Measurements from ENCODE around the gene SFTA2. TPM values are rescaled to one million over a fixed set of nuclear protein-coding genes. Genes with fewer than 3 reads are reported as not detected.
A peak's percentile ranks its signal among the peaks of the same experiment; 100 is the strongest.

The SFTA2 gene
- not detected in 3 replicates for total RNA-seq

- H3K27me3 Mint-ChIP-seq (ENCODE audit: low read depth) = no peaks in the 10 kb centered on the region
- H3K36me3 Mint-ChIP-seq = peaks cover 21% of the 10 kb centered on the region
- H3K4me1 Mint-ChIP-seq = peaks cover 26% of the 10 kb centered on the region
- peaks cover 12% of the 10 kb centered on the region for H3K9me3 Mint-ChIP-seq
- DNase-seq (ENCODE audit: low spot score in 2 of 2, unreplicated experiment in 2 of 2) = no peak
- H3K27ac Mint-ChIP-seq = peak within 1 kb of the TSS; percentile 54
- H3K4me3 Mint-ChIP-seq = no peak within 1 kb of the TSS
- TF ChIP-seq, protein P1, sequence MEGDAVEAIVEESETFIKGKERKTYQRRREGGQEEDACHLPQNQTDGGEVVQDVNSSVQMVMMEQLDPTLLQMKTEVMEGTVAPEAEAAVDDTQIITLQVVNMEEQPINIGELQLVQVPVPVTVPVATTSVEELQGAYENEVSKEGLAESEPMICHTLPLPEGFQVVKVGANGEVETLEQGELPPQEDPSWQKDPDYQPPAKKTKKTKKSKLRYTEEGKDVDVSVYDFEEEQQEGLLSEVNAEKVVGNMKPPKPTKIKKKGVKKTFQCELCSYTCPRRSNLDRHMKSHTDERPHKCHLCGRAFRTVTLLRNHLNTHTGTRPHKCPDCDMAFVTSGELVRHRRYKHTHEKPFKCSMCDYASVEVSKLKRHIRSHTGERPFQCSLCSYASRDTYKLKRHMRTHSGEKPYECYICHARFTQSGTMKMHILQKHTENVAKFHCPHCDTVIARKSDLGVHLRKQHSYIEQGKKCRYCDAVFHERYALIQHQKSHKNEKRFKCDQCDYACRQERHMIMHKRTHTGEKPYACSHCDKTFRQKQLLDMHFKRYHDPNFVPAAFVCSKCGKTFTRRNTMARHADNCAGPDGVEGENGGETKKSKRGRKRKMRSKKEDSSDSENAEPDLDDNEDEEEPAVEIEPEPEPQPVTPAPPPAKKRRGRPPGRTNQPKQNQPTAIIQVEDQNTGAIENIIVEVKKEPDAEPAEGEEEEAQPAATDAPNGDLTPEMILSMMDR (IDR thresholded peaks at IDR 0.05; ENCODE audit: unreplicated experiment) = no peak
Measured at GRCh38 chr6:30931969-30932645, at the start of gene SFTA2. Gene SFTA2, minus strand, starts transcription at chr6:30932170. Its CDS starts 74 bp downstream, at chr6:30932096.

DNA sequence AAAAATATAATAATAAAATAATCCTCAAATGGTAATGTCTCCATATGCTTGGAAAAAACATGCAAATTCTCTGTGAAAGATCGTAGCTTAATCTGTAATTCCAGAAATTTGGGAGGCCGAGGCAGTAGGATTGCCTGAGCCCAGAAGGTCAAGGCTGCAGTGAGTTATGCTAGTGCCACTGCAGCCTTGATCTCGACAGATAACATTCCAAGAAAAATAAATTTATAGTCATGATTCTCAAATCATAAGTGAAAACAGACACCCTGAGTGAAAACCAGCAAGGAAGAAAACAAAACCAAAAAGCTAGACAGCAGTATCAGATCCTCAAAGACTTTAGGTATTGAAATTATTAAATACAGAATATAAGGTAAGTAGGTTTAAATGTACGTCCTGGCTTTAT, 47.7 kb upstream of the SFTA2 start:
- DNase-seq (ENCODE audit: low spot score in 2 of 2, unreplicated experiment in 2 of 2) = no peak
- TF ChIP-seq, protein P1 (IDR thresholded peaks at IDR 0.05; ENCODE audit: unreplicated experiment) = no peak
- H3K4me1 Mint-ChIP-seq = peaks cover 24% of the 10 kb centered on the region
- H3K27me3 Mint-ChIP-seq (ENCODE audit: low read depth) = no peaks in the 10 kb centered on the region
- H3K4me3 Mint-ChIP-seq = no peak overlapping the region
- no peaks in the 10 kb centered on the region for H3K9me3 Mint-ChIP-seq
- no peak overlapping the region for H3K27ac Mint-ChIP-seq
- H3K36me3 Mint-ChIP-seq = no peaks in the 10 kb centered on the region

GRCh38 chr6:30979141-30979540, 47.2 kb upstream of the SFTA2 start:
- no peak overlapping the region for H3K27ac Mint-ChIP-seq
- H3K36me3 Mint-ChIP-seq = no peaks in the 10 kb centered on the region
- no peaks in the 10 kb centered on the region for H3K27me3 Mint-ChIP-seq (ENCODE audit: low read depth)
- no peaks in the 10 kb centered on the region for H3K9me3 Mint-ChIP-seq
- TF ChIP-seq, protein P1 (IDR thresholded peaks at IDR 0.05; ENCODE audit: unreplicated experiment) = no peak
- DNase-seq (ENCODE audit: low spot score in 2 of 2, unreplicated experiment in 2 of 2) = no peak
- H3K4me1 Mint-ChIP-seq = peaks cover 24% of the 10 kb centered on the region
- H3K4me3 Mint-ChIP-seq = no peak overlapping the region

GRCh38 chr6:30974490-30975252, 42.7 kb upstream of the SFTA2 start:
- no peak overlapping the region for H3K4me3 Mint-ChIP-seq
- H3K27me3 Mint-ChIP-seq (ENCODE audit: low read depth) = peaks cover 17% of the 10 kb centered on the region
- H3K9me3 Mint-ChIP-seq = no peaks in the 10 kb centered on the region
- peaks cover 13% of the 10 kb centered on the region for H3K4me1 Mint-ChIP-seq
- no peak for DNase-seq (ENCODE audit: low spot score in 2 of 2, unreplicated experiment in 2 of 2)
- TF ChIP-seq, protein P1 (IDR thresholded peaks at IDR 0.05; ENCODE audit: unreplicated experiment) = no peak
- no peak overlapping the region for H3K27ac Mint-ChIP-seq
- H3K36me3 Mint-ChIP-seq = no peaks in the 10 kb centered on the region

DNA sequence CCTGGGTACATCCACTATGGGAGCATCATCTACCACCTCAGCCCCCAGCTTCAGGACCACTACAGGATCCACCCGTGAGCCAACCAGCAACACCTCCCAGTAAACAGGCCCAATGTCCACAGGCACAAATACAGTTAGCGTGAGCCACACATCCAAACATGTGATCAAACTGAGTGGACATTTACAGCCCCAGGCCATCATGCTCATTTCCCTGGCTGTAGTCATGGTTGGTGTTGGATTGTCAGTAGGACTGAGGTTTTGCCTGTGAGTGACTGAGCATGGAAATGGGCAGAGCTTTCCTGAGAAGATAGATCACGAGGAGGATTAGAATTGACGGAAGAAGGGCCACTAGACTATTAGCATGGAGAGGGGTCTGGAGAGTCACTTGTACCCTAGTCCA, 40.8 kb upstream of the SFTA2 start:
- Mint-ChIP-seq H3K36me3 (no peaks in the 10 kb centered on the region), H3K27me3 (ENCODE audit: low read depth) (peaks cover 19% of the 10 kb centered on the region), H3K27ac (no peak overlapping the region), H3K9me3 (no peaks in the 10 kb centered on the region), H3K4me1 (peaks cover 4% of the 10 kb centered on the region), H3K4me3 (no peak overlapping the region)
- TF ChIP-seq, protein P1 (IDR thresholded peaks at IDR 0.05; ENCODE audit: unreplicated experiment) = no peak
- no peak for DNase-seq (ENCODE audit: low spot score in 2 of 2, unreplicated experiment in 2 of 2)

All from mesothelial cell of epicardium (in vitro differentiated cells).